HepG2 (cell line): Measurements from ENCODE around the gene PTPN14. TPM values are rescaled to one million over a fixed set of nuclear protein-coding genes. Genes with fewer than 3 reads are reported as not detected.

Experiments used
- AHDC1 ChIP-seq: sonication (generic); formaldehyde crosslinking; IDR thresholded peaks from 2 replicates; pipeline ENCODE4 v1.5.1; 2020; ENCODE audit warnings: mild to moderate bottlenecking, missing genetic modification reagents, borderline replicate concordance
- SALL1 ChIP-seq: sonication (generic); formaldehyde crosslinking; IDR thresholded peaks from 2 replicates; pipeline ENCODE4 v1.8.0; 2022; ENCODE audit warnings: mild to moderate bottlenecking, missing genetic modification reagents
- SP2 ChIP-seq: sonication (generic); formaldehyde crosslinking; IDR thresholded peaks from 2 replicates; pipeline ENCODE4 v1.5.1; 2020; ENCODE audit warnings: mild to moderate bottlenecking, missing genetic modification reagents
- TIGD3 ChIP-seq: sonication (generic); formaldehyde crosslinking; IDR thresholded peaks from 2 replicates; pipeline ENCODE4 v1.5.1; 2020; ENCODE audit warnings: mild to moderate bottlenecking, missing genetic modification reagents, borderline replicate concordance
- ZNF136 ChIP-seq: sonication (generic); formaldehyde crosslinking; IDR thresholded peaks from 2 replicates; pipeline ENCODE4 v1.8.1; 2022; ENCODE audit warnings: low read depth, mild to moderate bottlenecking, moderate library complexity, missing genetic modification reagents
- polyA plus RNA-seq, 8 experiments: library from polyadenylated mRNA; depleted of rRNA in 3 of 8; stranded (reverse) in 7 of 8; unstranded in 1 of 8; fragments of >200 nt; fragmentation: Illumina TruSeq in 4 of 8; extraction: Trizol in 4 of 8; gene quantifications; 2 replicates each; pipeline versions ENCODE4 v1.2.1 to v1.2.3, GENCODE V29; 2011 to 2016; ENCODE audit warnings: low read depth in 4 of 8, missing spikeins in 1 of 8, mixed read lengths in 1 of 8; ENCODE audit not compliant: insufficient read depth in 1 of 8
- total RNA-seq, 5 experiments: library from RNA; depleted of rRNA; stranded (reverse); fragments of >200 nt; fragmentation: Illumina TruSeq; extraction: Trizol; gene quantifications; 2 replicates each; pipeline ENCODE4 v1.2.3, GENCODE V29; 2016; ENCODE audit warnings: low read depth in 1 of 5

PTPN14 gene
- total and polyA plus RNA-seq, 2 of the 13 experiments (the other 11 are each of a cell fraction or from before 2014, with no cell fraction given): 3.9 to 4.7 TPM

GRCh38 chr1:214318956-214319736, 232.3 kb downstream of the PTPN14 start (continued):
- TF ChIP-seq ZNF136 (no peak), TIGD3 (CRISPR knock-in tag) (no peak), SP2 (CRISPR knock-in tag) (no peak), SALL1 (CRISPR knock-in tag) (peak; percentile 74), AHDC1 (CRISPR knock-in tag) (peak; percentile 52; the same call in 1 of the 2 replicates)
